Epithelial cell of esophagus (primary cell): ENCODE results near the gene PGAP6.

Source experiments
- DNase-seq: peaks from one replicate; pipeline ENCODE4 v3.0.0; 2010; ENCODE audit warnings: low read depth
- H3K4me3 ChIP-seq: 2 replicates; pipeline ENCODE4 v1.5.1; 2011; ENCODE audit warnings: mild to moderate bottlenecking, low read length, control low read depth
- CTCF ChIP-seq: IDR thresholded peaks from 2 replicates; pipeline ENCODE4 v1.5.1; 2011; ENCODE audit warnings: low read depth, mild to moderate bottlenecking, low read length, control low read depth, inconsistent platforms; ENCODE audit not compliant: insufficient read depth; ENCODE audit errors: missing control alignments

The PGAP6 gene

GRCh38 chr16:371515-372301 lies 10.1 kb downstream of the PGAP6 start:
- no peak overlapping the region for H3K4me3 ChIP-seq
- DNase-seq = no peak
- TF ChIP-seq CTCF = no peak

GRCh38 chr16:370979-371514 lies 10.7 kb downstream of the PGAP6 start:
- no peak for DNase-seq
- TF ChIP-seq CTCF = no peak
- no peak overlapping the region for H3K4me3 ChIP-seq

DNA sequence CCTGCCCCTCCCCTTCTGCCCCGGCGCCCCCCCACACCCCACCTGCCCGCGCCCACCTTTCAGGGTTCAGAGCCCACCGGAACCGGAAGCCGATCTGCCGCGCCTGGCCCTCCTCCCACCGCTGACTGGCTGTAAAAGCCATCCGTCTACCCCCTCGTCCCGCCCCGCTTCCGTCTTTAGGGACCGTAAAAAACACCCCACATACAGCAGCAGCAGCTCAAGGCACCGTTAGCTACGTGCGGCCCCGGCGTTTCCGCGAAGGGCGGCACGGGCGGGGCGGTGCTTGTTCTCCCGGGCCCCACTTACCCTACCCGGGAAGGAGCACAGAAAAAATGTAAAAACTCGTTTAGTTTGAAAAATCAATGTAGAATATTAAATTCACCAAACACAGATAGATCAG lies 11.3 kb downstream of the PGAP6 start, which contains the start of gene MRPL28:
TSS of gene MRPL28 (minus strand) at position 96 of the 400 bp plus-strand sequence. CDS start 320 bp downstream, outside the sequence.
- peak; percentile 95 for DNase-seq
- TF ChIP-seq CTCF = no peak
- H3K4me3 ChIP-seq = peak within 1 kb of the TSS; percentile 40

DNA sequence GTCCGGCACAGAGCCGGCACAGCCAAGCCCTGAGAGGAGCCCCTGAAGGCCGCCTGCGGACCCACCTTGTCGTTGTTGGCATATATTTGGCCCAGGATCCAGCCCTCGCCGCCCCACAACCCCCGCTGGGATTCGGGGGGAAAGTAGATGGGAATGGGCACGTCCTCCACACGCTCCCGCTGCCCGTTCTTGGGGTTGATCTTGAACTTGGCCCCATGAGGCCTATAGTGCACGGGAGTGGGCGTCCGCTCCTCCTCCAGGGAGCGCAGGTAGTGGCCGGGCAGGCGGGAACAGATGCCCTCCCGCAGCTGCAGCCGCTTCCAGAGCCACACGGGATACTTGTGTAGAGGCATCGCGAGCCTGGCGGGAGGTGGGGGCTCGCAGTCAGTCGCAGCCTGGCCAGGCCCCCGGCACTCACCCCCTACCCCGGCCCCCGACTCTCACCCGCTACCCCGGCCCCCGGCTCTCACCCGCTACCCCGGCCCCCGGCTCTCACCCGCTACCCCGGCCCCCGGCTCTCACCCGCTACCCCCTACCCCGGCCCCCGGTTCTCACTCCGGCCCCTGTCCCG lies 11.8 kb downstream of the PGAP6 start:
- H3K4me3 ChIP-seq = peak overlapping the region; percentile 40
- DNase-seq = peak; percentile 25
- no peak for TF ChIP-seq CTCF

DNA sequence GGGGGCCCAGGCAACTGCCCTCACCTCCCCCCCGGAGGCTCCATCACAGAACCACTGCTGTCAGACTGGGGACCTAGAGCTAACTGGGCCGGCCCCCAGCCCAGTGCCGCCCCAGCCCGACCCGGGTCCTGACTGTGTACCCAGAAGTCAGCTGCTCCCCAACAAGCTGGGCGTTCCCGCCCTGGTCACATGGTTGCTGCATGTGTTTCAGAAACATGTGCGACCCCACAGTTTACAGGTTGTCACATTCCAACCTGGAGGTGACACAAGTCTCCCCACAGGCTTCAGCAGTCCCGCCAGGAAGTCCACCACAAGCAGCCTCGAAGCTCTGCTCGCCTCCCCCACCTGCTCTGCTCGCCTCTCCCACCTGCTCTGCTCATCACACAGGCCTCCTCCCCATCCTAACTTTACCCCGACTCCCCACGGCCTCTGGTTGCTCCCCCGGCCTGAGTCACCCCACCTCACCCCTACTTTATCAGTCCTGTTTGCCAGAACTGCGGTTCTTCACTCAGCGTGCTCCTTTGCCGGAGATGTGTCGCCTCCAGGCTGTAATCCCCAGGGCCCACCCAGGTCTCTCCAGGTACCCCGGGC lies 12.4 kb downstream of the PGAP6 start:
- H3K4me3 ChIP-seq = peak overlapping the region; percentile 40
- no peak for TF ChIP-seq CTCF
- DNase-seq = no peak

GRCh38 chr16:368388-369158 lies 13.2 kb downstream of the PGAP6 start:
- no peak overlapping the region for H3K4me3 ChIP-seq
- no peak for TF ChIP-seq CTCF
- DNase-seq = no peak
